ENCODE results near the gene C12orf42. TPM values are rescaled to one million over a fixed set of nuclear protein-coding genes. Genes with fewer than 3 reads are reported as not detected.

The C12orf42 gene
- total RNA-seq, 1 experiment from 2014 or later, result 0.37 TPM

DNA sequence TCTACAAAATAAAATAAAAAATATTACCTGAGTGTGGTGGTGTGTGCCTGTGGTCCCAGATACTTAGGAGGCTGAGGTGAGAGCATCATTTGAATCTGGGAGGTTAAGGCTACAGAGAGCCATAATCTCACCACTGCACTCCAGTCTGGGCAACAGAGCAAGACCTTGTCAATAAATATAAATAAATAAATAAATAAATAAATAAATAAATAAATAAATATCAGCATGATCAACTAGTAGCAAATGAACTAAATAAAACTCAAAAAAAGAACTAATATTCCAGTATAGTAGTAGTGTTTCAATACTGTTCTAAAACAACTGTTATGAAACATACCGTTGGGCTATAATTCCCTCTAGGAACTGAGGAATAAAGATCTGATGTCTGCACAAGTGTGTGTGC is 74.4 kb downstream of the C12orf42 start:
- no peak overlapping the region for H3K27ac Mint-ChIP-seq
- TF ChIP-seq, protein P1, sequence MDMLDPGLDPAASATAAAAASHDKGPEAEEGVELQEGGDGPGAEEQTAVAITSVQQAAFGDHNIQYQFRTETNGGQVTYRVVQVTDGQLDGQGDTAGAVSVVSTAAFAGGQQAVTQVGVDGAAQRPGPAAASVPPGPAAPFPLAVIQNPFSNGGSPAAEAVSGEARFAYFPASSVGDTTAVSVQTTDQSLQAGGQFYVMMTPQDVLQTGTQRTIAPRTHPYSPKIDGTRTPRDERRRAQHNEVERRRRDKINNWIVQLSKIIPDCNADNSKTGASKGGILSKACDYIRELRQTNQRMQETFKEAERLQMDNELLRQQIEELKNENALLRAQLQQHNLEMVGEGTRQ (CRISPR knock-in tag; IDR thresholded peaks at IDR 0.05), result no peak
- no peak for TF ChIP-seq ZNF532 (CRISPR knock-in tag; IDR thresholded peaks at IDR 0.05; ENCODE audit: borderline replicate concordance)
- ChIA-PET POLR2A (no interaction called here), CTCF (no interaction called here)
- peaks cover 7% of the 10 kb centered on the region; the same call in 1 of the 2 replicates for H3K9me3 Mint-ChIP-seq
- no peaks in the 10 kb centered on the region for H3K36me3 Mint-ChIP-seq
- peaks cover 18% of the 10 kb centered on the region for H3K4me1 Mint-ChIP-seq
- no peaks in the 10 kb centered on the region for H3K27me3 Mint-ChIP-seq (ENCODE audit: low read depth)
- ATAC-seq (no peak), DNase-seq (ENCODE audit: low spot score) (no peak)
- no peak overlapping the region for H3K4me3 Mint-ChIP-seq

GRCh38 chr12:103415681-103416080 is 80.1 kb downstream of the C12orf42 start:
- no peak for TF ChIP-seq GTF2I (CRISPR knock-in tag; conservative IDR thresholded peaks at IDR 0.05)
- no peaks in the 10 kb centered on the region; the same call in 1 of the 2 replicates for H3K9me3 Mint-ChIP-seq

GRCh38 chr12:103401421-103401820 is 94.3 kb downstream of the C12orf42 start:
- no peak overlapping the region for H3K27ac Mint-ChIP-seq
- no peaks in the 10 kb centered on the region for H3K27me3 Mint-ChIP-seq (ENCODE audit: low read depth)
- no peak overlapping the region for H3K4me3 Mint-ChIP-seq
- peaks cover 31% of the 10 kb centered on the region for H3K4me1 Mint-ChIP-seq
- H3K9me3 Mint-ChIP-seq, result peaks cover 2% of the 10 kb centered on the region
- no peak for DNase-seq (ENCODE audit: low spot score)
- CTCF ChIA-PET, result no interaction called here
- POLR2A ChIA-PET, result no interaction called here
- TF ChIP-seq NR1H2 (CRISPR knock-in tag; IDR thresholded peaks at IDR 0.05) (no peak), MYBL2 (CRISPR knock-in tag; IDR thresholded peaks at IDR 0.05) (no peak), JUN (CRISPR knock-in tag; IDR thresholded peaks at IDR 0.05) (no peak), NFE2L1 (CRISPR knock-in tag; IDR thresholded peaks at IDR 0.05) (0 out of 2 replicates have a peak, but pooled peaks have one; percentile 59), FOXK1 (CRISPR knock-in tag; IDR thresholded peaks at IDR 0.05) (no peak), ATF6 (CRISPR knock-in tag; IDR thresholded peaks at IDR 0.05) (no peak)
- no peaks in the 10 kb centered on the region for H3K36me3 Mint-ChIP-seq
- peak; percentile 80 for ATAC-seq

More at GRCh38 chr12:103415681-103416080, 80.1 kb downstream of the C12orf42 start:
- no peaks in the 10 kb centered on the region for H3K4me1 Mint-ChIP-seq
- ChIA-PET POLR2A (no interaction called here), CTCF (interaction anchor here (0.7 kb wide), 1 partner anchor 217 kb away, joined by 3 read pairs; no protein-coding TSS in a partner anchor)
- H3K36me3 Mint-ChIP-seq, result no peaks in the 10 kb centered on the region
- H3K4me3 Mint-ChIP-seq, result no peak overlapping the region
- no peaks in the 10 kb centered on the region for H3K27me3 Mint-ChIP-seq (ENCODE audit: low read depth)
- ATAC-seq, result no peak
- no peak for DNase-seq (ENCODE audit: low spot score)
- no peak overlapping the region for H3K27ac Mint-ChIP-seq

GRCh38 chr12:103399986-103400385 is 95.8 kb downstream of the C12orf42 start:
- H3K4me3 Mint-ChIP-seq, result no peak overlapping the region
- TF ChIP-seq ZBTB21 (CRISPR knock-in tag; IDR thresholded peaks at IDR 0.05; ENCODE audit: borderline replicate concordance), result no peak
- no peak for TF ChIP-seq ZNF671 (CRISPR knock-in tag; IDR thresholded peaks at IDR 0.05)
- no peak for TF ChIP-seq JUN (CRISPR knock-in tag; IDR thresholded peaks at IDR 0.05)
- TF ChIP-seq, protein P2, sequence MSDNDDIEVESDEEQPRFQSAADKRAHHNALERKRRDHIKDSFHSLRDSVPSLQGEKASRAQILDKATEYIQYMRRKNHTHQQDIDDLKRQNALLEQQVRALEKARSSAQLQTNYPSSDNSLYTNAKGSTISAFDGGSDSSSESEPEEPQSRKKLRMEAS (CRISPR knock-in tag; IDR thresholded peaks at IDR 0.05), result no peak
- H3K36me3 Mint-ChIP-seq, result no peaks in the 10 kb centered on the region
- H3K9me3 Mint-ChIP-seq, result peaks cover 7% of the 10 kb centered on the region
- CTCF ChIA-PET, result no interaction called here
- POLR2A ChIA-PET, result no interaction called here
- DNase-seq (ENCODE audit: low spot score) (no peak), ATAC-seq (no peak)
- peaks cover 22% of the 10 kb centered on the region for H3K4me1 Mint-ChIP-seq
- no peak overlapping the region for H3K27ac Mint-ChIP-seq
- H3K27me3 Mint-ChIP-seq (ENCODE audit: low read depth), result no peaks in the 10 kb centered on the region
